ENCODE data around the gene PIGV. TPM values are rescaled to one million over a fixed set of nuclear protein-coding genes. Genes with fewer than 3 reads are reported as not detected.

The PIGV gene
- polyA plus RNA-seq, 1 donor from 2014 or later = 4.7 TPM

GRCh38 chr1:26771285-26771642 is 16.5 kb upstream of the PIGV start:
- H4K20me1 ChIP-seq (ENCODE audit: insufficient read depth) = no peaks in the 10 kb centered on the region
- no peak overlapping the region for H3K9ac ChIP-seq (ENCODE audit: low read length)
- H3K27me3 ChIP-seq (ENCODE audit: insufficient read depth, low read depth, low read length) = no peaks in the 10 kb centered on the region
- no peak overlapping the region for H3K4me3 ChIP-seq (ENCODE audit: low read length)
- H3K9me3 ChIP-seq (ENCODE audit: low read length) = no peaks in the 10 kb centered on the region
- no peaks in the 10 kb centered on the region for H3K79me2 ChIP-seq (replicated peaks; ENCODE audit: insufficient read depth, low read length)
- H2AFZ ChIP-seq (ENCODE audit: low read depth, low read length) = no peak overlapping the region
- TF ChIP-seq POLR2AphosphoS5 (IDR thresholded peaks at IDR 0.05) (no peak), CTCF (IDR thresholded peaks at IDR 0.05; ENCODE audit: poor library complexity, severe bottlenecking) (no peak), RAD21 (conservative IDR thresholded peaks at IDR 0.05) (no peak), EP300 (conservative IDR thresholded peaks at IDR 0.05; ENCODE audit: poor library complexity, severe bottlenecking) (no peak)
- peaks cover 29% of the 10 kb centered on the region for H3K36me3 ChIP-seq (ENCODE audit: insufficient read depth, low read length)
- no peaks in the 10 kb centered on the region for H3F3A ChIP-seq (ENCODE audit: insufficient read depth, low read length, poor library complexity, severe bottlenecking)
- no peaks in the 10 kb centered on the region for H3K9me2 ChIP-seq (ENCODE audit: insufficient read depth, low read length)
- no peak overlapping the region for H3K27ac ChIP-seq (ENCODE audit: low read length)
- no peak overlapping the region for H3K4me2 ChIP-seq (ENCODE audit: low read length)

GRCh38 chr1:26771643-26772321 is 16.0 kb upstream of the PIGV start:
- H3K9me2 ChIP-seq (ENCODE audit: insufficient read depth, low read length) = no peaks in the 10 kb centered on the region
- no peaks in the 10 kb centered on the region for H3K27me3 ChIP-seq (ENCODE audit: insufficient read depth, low read depth, low read length)
- H4K20me1 ChIP-seq (ENCODE audit: insufficient read depth) = no peaks in the 10 kb centered on the region
- no peaks in the 10 kb centered on the region for H3F3A ChIP-seq (ENCODE audit: insufficient read depth, low read length, poor library complexity, severe bottlenecking)
- no peak overlapping the region for H2AFZ ChIP-seq (ENCODE audit: low read depth, low read length)
- H3K27ac ChIP-seq (ENCODE audit: low read length) = no peak overlapping the region
- H3K4me2 ChIP-seq (ENCODE audit: low read length) = no peak overlapping the region
- no peaks in the 10 kb centered on the region for H3K79me2 ChIP-seq (replicated peaks; ENCODE audit: insufficient read depth, low read length)
- no peak overlapping the region for H3K9ac ChIP-seq (ENCODE audit: low read length)
- no peaks in the 10 kb centered on the region for H3K9me3 ChIP-seq (ENCODE audit: low read length)
- TF ChIP-seq RAD21 (conservative IDR thresholded peaks at IDR 0.05) (no peak), EZH2 (IDR thresholded peaks at IDR 0.05; ENCODE audit: borderline replicate concordance, insufficient read depth, low read length, poor library complexity, severe bottlenecking) (no peak), SMC3 (conservative IDR thresholded peaks at IDR 0.05; ENCODE audit: poor library complexity) (no peak), REST (IDR thresholded peaks at IDR 0.05; ENCODE audit: borderline replicate concordance) (no peak)
- H3K4me3 ChIP-seq (ENCODE audit: low read length) = no peak overlapping the region
- peaks cover 26% of the 10 kb centered on the region for H3K36me3 ChIP-seq (ENCODE audit: insufficient read depth, low read length)

GRCh38 chr1:26772687-26773086 is 15.1 kb upstream of the PIGV start:
- no peak overlapping the region for H3K9ac ChIP-seq (ENCODE audit: low read length)
- H3K4me3 ChIP-seq (ENCODE audit: low read length) = no peak overlapping the region
- H3K79me2 ChIP-seq (replicated peaks; ENCODE audit: insufficient read depth, low read length) = no peaks in the 10 kb centered on the region
- H3K36me3 ChIP-seq (ENCODE audit: insufficient read depth, low read length) = peaks cover 19% of the 10 kb centered on the region
- no peaks in the 10 kb centered on the region for H3K9me3 ChIP-seq (ENCODE audit: low read length)
- no peaks in the 10 kb centered on the region for H3F3A ChIP-seq (ENCODE audit: insufficient read depth, low read length, poor library complexity, severe bottlenecking)
- H2AFZ ChIP-seq (ENCODE audit: low read depth, low read length) = no peak overlapping the region
- H3K4me2 ChIP-seq (ENCODE audit: low read length) = no peak overlapping the region
- no peaks in the 10 kb centered on the region for H3K9me2 ChIP-seq (ENCODE audit: insufficient read depth, low read length)
- no peaks in the 10 kb centered on the region for H3K27me3 ChIP-seq (ENCODE audit: insufficient read depth, low read depth, low read length)
- no peak overlapping the region for H3K27ac ChIP-seq (ENCODE audit: low read length)
- TF ChIP-seq SMC3 (conservative IDR thresholded peaks at IDR 0.05; ENCODE audit: poor library complexity) (no peak), EZH2 (IDR thresholded peaks at IDR 0.05; ENCODE audit: borderline replicate concordance, insufficient read depth, low read length, poor library complexity, severe bottlenecking) (no peak), EP300 (conservative IDR thresholded peaks at IDR 0.05; ENCODE audit: poor library complexity, severe bottlenecking) (no peak), TAF1 (IDR thresholded peaks at IDR 0.05; ENCODE audit: low read depth) (no peak), MXI1 (conservative IDR thresholded peaks at IDR 0.05; ENCODE audit: poor library complexity, severe bottlenecking) (no peak), POLR2AphosphoS5 (IDR thresholded peaks at IDR 0.05) (no peak), CTCF (IDR thresholded peaks at IDR 0.05; ENCODE audit: poor library complexity, severe bottlenecking) (no peak), RAD21 (conservative IDR thresholded peaks at IDR 0.05) (no peak), REST (IDR thresholded peaks at IDR 0.05; ENCODE audit: borderline replicate concordance) (no peak)
- no peaks in the 10 kb centered on the region for H4K20me1 ChIP-seq (ENCODE audit: insufficient read depth)
